Measurements from ENCODE around the gene ATXN1. TPM values are rescaled to one million over a fixed set of nuclear protein-coding genes. Genes with fewer than 3 reads are reported as not detected.
A peak's percentile ranks its signal among the peaks of the same experiment; 100 is the strongest.

ATXN1 gene
- total RNA-seq, 1 experiment from 2014 or later, result 16.5 TPM

- Mint-ChIP-seq H3K9me3 (ENCODE audit: unreplicated experiment) (no peaks in the 10 kb centered on the region), H3K4me1 (ENCODE audit: insufficient read depth, unreplicated experiment) (peaks cover 13% of the 10 kb centered on the region), H3K27me3 (ENCODE audit: insufficient read depth, unreplicated experiment) (no peaks in the 10 kb centered on the region), H3K4me3 (ENCODE audit: unreplicated experiment) (peak overlapping the region; percentile 90), H3K36me3 (ENCODE audit: insufficient read depth, unreplicated experiment) (no peaks in the 10 kb centered on the region), H3K27ac (ENCODE audit: low read depth, unreplicated experiment) (peak overlapping the region; percentile 98)
- no peak for DNase-seq (ENCODE audit: unreplicated experiment)
- ChIA-PET CTCF (interaction anchor here (0.6 to 3.6 kb wide), 14 partner anchors 8 to 426 kb away, joined by 3 to 15 read pairs (median 4); no protein-coding TSS in a partner anchor), POLR2A (interaction anchor here (0.5 to 4.3 kb wide), 18 partner anchors 12 to 422 kb away, joined by 3 to 80 read pairs (median 5); no protein-coding TSS in a partner anchor)
- intact Hi-C loops (cut with micrococcal nuclease), result no loop called here
- BruUV-seq (replicated peaks), result TSS peak; percentile 26
- no peak for TF ChIP-seq CTCF (IDR thresholded peaks at IDR 0.05; ENCODE audit: unreplicated experiment)
Observed at GRCh38 chr6:16759181-16759645, 2.0 kb downstream of the ATXN1 start.

- H3K36me3 Mint-ChIP-seq (ENCODE audit: insufficient read depth, unreplicated experiment), result no peaks in the 10 kb centered on the region
- H3K9me3 Mint-ChIP-seq (ENCODE audit: unreplicated experiment), result no peaks in the 10 kb centered on the region
- intact Hi-C loops (cut with micrococcal nuclease), result no loop called here
- BruUV-seq (replicated peaks), result no TSS peak
- no peak for DNase-seq (ENCODE audit: unreplicated experiment)
- H3K4me1 Mint-ChIP-seq (ENCODE audit: insufficient read depth, unreplicated experiment), result peaks cover 13% of the 10 kb centered on the region
- CTCF ChIA-PET, result interaction anchor here (0.6 to 3.6 kb wide), 18 partner anchors 8 to 1085 kb away, joined by 3 to 15 read pairs (median 4); no protein-coding TSS in a partner anchor
- peak overlapping the region; percentile 90 for H3K4me3 Mint-ChIP-seq (ENCODE audit: unreplicated experiment)
- no peak for TF ChIP-seq CTCF (IDR thresholded peaks at IDR 0.05; ENCODE audit: unreplicated experiment)
- H3K27me3 Mint-ChIP-seq (ENCODE audit: insufficient read depth, unreplicated experiment), result no peaks in the 10 kb centered on the region
- no peak overlapping the region for H3K27ac Mint-ChIP-seq (ENCODE audit: low read depth, unreplicated experiment)
- POLR2A ChIA-PET, result interaction anchor here (0.5 to 4.3 kb wide), 22 partner anchors 11 to 425 kb away, joined by 3 to 80 read pairs (median 5); no protein-coding TSS in a partner anchor
Observed at GRCh38 chr6:16758163-16758975, 2.9 kb downstream of the ATXN1 start.

GRCh38 chr6:16757332-16757731 is 3.9 kb downstream of the ATXN1 start:
- Mint-ChIP-seq H3K4me3 (ENCODE audit: unreplicated experiment) (no peak overlapping the region), H3K9me3 (ENCODE audit: unreplicated experiment) (no peaks in the 10 kb centered on the region), H3K27ac (ENCODE audit: low read depth, unreplicated experiment) (peak overlapping the region; percentile 27), H3K4me1 (ENCODE audit: insufficient read depth, unreplicated experiment) (peaks cover 17% of the 10 kb centered on the region), H3K27me3 (ENCODE audit: insufficient read depth, unreplicated experiment) (no peaks in the 10 kb centered on the region), H3K36me3 (ENCODE audit: insufficient read depth, unreplicated experiment) (no peaks in the 10 kb centered on the region)
- no peak for DNase-seq (ENCODE audit: unreplicated experiment)
- intact Hi-C loops (cut with micrococcal nuclease), result no loop called here
- no TSS peak for BruUV-seq (replicated peaks)
- no peak for TF ChIP-seq CTCF (IDR thresholded peaks at IDR 0.05; ENCODE audit: unreplicated experiment)
- CTCF ChIA-PET, result interaction anchor here (1.0 to 3.6 kb wide), 8 partner anchors 10 to 426 kb away, joined by 4 to 15 read pairs (median 5); no protein-coding TSS in a partner anchor
- POLR2A ChIA-PET, result interaction anchor here (0.5 to 4.3 kb wide), 8 partner anchors 18 to 424 kb away, joined by 3 to 80 read pairs (median 10); no protein-coding TSS in a partner anchor

GRCh38 chr6:16756660-16757255 is 4.5 kb downstream of the ATXN1 start:
- Mint-ChIP-seq H3K27me3 (ENCODE audit: insufficient read depth, unreplicated experiment) (no peaks in the 10 kb centered on the region), H3K9me3 (ENCODE audit: unreplicated experiment) (no peaks in the 10 kb centered on the region), H3K27ac (ENCODE audit: low read depth, unreplicated experiment) (peak overlapping the region; percentile 27), H3K4me3 (ENCODE audit: unreplicated experiment) (no peak overlapping the region), H3K36me3 (ENCODE audit: insufficient read depth, unreplicated experiment) (no peaks in the 10 kb centered on the region), H3K4me1 (ENCODE audit: insufficient read depth, unreplicated experiment) (peaks cover 23% of the 10 kb centered on the region)
- ChIA-PET CTCF (interaction anchor here (1.0 to 3.6 kb wide), 4 partner anchors 9 to 245 kb away, joined by 4 to 15 read pairs (median 8); no protein-coding TSS in a partner anchor), POLR2A (interaction anchor here (0.6 to 4.3 kb wide), 5 partner anchors 18 to 436 kb away, joined by 3 to 80 read pairs (median 21); no protein-coding TSS in a partner anchor)
- no TSS peak for BruUV-seq (replicated peaks)
- no peak for TF ChIP-seq CTCF (IDR thresholded peaks at IDR 0.05; ENCODE audit: unreplicated experiment)
- peak; percentile 47 for DNase-seq (ENCODE audit: unreplicated experiment)
- intact Hi-C loops (cut with micrococcal nuclease), result no loop called here
